Left lobe of liver (tissue), 2 donors: ENCODE data around the gene CTNNA3. TPM values are rescaled to one million over a fixed set of nuclear protein-coding genes. Genes with fewer than 3 reads are reported as not detected.
"Not testable (repeated sequence)": the region's sequence is repeated elsewhere in the genome, so short reads cannot be mapped to it uniquely, and the experiment has no call there.

Source experiments
- ATAC-seq: fragments of 200-7000 bp; cut with Tn5 transposase; one replicate; pipeline ENCODE4 v1.9.1; 2020; ENCODE audit warnings: mild to moderate bottlenecking, moderate library complexity
- DNase-seq: peaks from one replicate; pipeline ENCODE4 v3.0.0-alpha.2; 2020; ENCODE audit warnings: low spot score
- total RNA-seq: library from RNA; stranded (reverse); gene quantifications from one replicate; pipeline ENCODE4 v1.2.1, GENCODE V29; 2021
- donor health status: DM: no; HTN: no; CAD: no; lungs with moderate emphysema.
- donor health status: DM: no; HTN: yes; CAD: no.

The CTNNA3 gene
- total RNA-seq, 1 donor from 2014 or later: 1.5 TPM

DNA sequence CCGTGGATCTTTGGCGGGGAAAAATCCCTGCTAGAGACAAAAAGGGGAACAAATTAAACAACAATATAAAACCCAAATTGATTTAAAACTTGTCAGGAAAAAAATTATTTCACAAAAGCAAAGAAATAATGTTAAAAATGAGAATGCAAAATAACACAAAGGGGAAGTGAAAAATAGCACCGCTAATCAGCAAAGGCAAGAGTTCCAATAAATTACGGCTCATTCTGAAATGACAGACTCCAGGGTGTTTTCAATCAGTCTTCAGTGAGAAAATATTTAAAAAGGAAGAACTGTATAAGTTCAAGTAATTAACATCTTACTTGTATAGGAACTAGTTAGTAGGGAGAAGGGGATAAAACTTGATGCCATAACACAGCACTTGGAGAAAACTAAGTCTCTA lies 433.3 kb downstream of the CTNNA3 start:
- DNase-seq (no peak), ATAC-seq (no peak)

GRCh38 chr10:67261300-67261797 lies 434.6 kb downstream of the CTNNA3 start:
- no peak for DNase-seq
- no peak for ATAC-seq

DNA sequence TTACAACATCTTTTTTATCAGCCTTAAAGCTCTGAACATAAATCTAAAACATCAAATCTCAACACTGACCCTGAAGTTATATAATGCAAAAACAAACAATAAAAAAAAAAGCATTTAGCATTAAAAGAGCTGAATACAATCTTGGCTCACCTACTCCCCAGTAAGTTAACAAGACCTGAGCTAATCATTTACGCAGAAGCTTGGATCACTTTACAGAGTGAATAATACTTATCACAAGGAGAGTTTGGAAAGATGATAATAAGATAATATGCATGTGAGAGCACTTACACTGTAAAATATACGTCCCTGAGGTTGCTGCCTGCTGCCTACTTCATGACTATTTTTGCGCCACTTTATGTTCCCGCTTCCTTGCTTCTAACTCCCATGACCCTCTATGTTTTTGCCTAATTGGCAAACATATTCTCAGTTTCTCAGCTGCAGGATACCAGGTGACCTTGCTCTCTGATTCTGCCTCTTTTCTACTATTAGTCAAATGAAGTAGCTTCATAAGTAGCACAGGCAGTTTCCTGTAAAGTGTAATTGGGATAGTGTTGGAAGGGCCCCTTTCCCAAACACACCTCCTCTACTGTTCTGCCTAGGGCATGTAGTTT lies 436.6 kb downstream of the CTNNA3 start:
- peak; percentile 89 for ATAC-seq
- peak; percentile 44 for DNase-seq

DNA sequence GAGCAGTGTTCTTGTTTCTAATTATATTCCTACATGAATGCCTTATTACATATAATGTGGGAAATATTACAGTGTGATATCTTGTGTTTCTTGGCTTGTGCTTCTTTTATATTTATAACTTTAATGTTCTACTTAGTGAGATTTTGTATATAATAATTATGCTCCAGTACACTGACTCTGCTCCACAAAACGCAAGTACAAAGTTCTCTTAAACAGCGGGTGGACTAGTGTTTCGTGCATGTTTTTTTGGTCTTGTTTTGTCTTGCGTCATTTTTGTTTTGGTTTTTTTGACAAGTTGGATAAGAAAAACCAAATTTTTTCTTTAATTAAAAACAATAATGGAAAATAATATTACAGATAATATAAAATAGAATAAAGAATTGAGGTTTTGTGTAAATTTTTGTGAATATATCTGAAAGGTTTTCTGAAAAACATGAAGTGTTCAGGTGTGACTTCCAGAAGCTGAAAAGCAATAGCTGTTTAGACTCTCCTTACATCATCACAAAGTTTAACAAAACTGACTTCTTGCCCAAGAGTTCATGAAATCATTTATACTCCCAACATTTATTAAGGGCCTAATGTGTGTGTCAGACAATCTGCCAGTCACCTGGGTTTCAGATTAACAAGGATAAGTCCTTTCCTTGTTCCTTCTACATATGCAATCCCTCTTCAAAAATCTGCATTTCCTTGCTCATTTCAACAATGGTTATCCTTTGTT lies 438.4 kb downstream of the CTNNA3 start:
- ATAC-seq (peak; percentile 70), DNase-seq (no peak)

DNA sequence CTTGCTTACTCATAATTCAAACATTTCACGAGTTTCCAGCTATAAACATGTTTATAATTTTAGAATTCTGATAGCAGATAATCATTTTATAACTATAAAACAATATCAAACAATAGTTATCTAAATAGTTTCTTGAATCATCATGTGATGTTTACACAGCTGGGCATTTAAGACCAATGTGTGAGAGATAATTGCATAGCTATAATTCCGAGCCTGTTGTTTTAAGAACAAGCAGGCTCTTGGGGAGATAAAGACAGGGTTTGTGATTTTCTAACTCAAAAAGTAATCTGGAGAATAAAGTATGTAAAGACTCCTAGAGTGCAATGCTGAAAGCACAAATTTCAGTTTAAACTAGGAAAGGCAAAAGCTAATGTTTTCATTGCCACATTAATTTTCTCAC lies 439.0 kb downstream of the CTNNA3 start:
- DNase-seq: no peak
- peak; percentile 20 for ATAC-seq

GRCh38 chr10:67250686-67251085 lies 445.3 kb downstream of the CTNNA3 start:
- no peak for DNase-seq
- no peak for ATAC-seq

GRCh38 chr10:67246066-67246555 lies 449.9 kb downstream of the CTNNA3 start:
- ATAC-seq: no peak
- DNase-seq: no peak

GRCh38 chr10:67242528-67242927 lies 453.5 kb downstream of the CTNNA3 start:
- no peak for DNase-seq
- peak; percentile 19 for ATAC-seq

DNA sequence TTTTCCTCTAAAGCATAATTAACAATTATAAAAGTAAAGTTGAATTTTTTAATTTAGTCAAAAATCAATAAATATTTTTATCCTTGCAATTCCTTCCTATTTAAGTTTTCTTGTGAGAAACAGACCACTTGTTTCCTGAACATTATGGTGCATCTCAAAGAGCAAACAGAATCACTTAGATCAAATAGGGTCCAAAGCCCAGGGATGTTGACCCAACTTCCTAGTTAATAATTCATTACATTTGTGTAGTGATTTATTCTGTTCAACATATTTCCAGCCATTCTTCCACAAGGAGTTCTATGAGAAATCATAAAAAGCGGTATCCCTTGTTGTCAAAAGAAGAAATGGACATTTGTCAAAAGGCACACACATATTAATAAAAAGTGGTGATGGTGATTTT lies 454.5 kb downstream of the CTNNA3 start:
- ATAC-seq (peak; percentile 83), DNase-seq (no peak)

GRCh38 chr10:67239864-67240497 lies 456.0 kb downstream of the CTNNA3 start:
- peak; percentile 85 for ATAC-seq
- DNase-seq: no peak

DNA sequence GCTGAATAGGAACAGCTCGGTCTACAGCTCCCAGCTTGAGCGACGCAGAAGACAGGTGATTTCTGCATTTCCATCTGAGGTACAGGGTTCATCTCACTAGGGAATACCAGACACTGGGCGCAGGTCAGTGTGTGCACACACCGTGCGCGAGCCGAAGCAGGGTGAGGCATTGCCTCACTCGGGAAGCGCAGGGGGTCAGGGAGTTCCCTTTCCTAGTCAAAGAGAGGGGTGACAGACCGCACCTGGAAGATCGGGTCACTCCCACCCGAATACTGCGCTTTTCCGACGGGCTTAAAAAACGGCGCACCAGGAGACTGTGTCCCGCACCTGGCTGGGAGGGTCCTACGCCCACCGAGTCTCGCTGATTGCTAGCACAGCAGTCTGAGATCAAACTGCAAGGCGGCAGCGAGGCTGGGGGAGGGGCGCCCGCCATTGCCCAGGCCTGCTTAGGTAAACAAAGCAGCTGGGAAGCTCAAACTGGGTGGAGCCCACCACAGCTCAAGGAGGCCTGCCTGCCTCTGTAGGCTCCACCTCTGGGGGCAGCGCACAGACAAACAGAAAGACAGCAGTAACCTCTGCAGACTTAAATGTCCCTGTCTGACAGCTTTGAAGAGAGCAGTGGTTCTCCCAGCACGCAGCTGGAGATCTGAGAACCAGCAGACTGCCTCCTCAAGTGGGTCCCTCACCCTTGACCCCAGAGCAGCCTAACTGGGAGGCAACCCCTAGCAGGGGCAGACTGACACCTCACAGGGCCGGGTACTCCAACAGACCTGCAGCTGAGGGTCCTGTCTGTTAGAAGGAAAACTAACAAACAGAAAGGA lies 465.1 kb downstream of the CTNNA3 start:
- peak; percentile 86 for DNase-seq

GRCh38 chr10:67225226-67225625 lies 470.8 kb downstream of the CTNNA3 start:
- DNase-seq: no peak
- ATAC-seq: no peak

More for the DNA sequence above, 465.1 kb downstream of the CTNNA3 start:
- peak; percentile 79 for ATAC-seq

DNA sequence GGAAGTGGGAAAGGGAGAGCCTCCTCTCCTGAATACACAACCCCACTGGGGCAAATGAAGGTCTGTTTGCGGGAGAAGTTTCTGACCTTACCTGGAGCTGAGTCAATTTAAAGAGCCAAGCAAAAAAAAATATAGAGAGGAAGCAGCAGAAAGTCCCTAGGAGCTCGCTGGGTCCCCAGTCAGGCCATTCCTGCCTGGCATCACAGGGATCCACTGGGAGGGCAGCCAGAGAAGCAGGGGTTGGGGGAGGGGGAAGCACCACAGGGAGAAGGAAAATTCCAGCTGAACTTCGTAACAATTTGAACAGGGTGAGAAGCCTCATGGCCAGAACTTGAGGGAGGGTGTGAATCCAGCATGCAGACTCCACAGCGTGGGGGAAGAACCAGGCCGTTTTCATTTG lies 471.4 kb downstream of the CTNNA3 start:
- DNase-seq (peak; percentile 52), ATAC-seq (peak; percentile 85)

- no peak for DNase-seq
- ATAC-seq: peak; percentile 72
Measured at GRCh38 chr10:67222934-67223333, 473.1 kb downstream of the CTNNA3 start.

DNA sequence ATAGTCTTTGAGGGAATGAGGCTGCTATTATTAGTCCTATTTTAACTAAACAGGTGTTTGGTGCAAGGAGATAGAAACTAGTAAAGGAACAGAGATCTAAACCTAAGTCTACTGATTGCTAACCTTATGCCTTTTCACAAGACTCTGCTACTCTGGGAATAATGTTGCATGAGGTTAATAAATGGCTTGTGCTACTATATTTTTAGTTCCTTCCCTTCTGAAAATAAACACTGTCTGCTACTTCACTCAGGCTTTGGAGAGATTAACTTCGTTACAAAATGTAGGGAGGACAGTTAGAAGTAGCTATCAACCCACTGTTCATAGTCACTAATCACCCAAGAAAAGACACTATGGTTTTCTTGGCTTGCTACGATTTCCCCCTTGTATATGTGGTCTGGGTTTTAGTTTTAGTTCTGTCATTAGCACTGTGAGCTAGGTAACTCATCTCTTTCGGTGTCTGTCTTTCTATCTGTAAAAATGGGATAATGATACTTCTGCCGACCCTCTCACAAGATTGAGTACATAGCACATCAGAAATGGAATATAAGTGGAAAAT lies 474.0 kb downstream of the CTNNA3 start:
- DNase-seq (no peak), ATAC-seq (no peak)

DNA sequence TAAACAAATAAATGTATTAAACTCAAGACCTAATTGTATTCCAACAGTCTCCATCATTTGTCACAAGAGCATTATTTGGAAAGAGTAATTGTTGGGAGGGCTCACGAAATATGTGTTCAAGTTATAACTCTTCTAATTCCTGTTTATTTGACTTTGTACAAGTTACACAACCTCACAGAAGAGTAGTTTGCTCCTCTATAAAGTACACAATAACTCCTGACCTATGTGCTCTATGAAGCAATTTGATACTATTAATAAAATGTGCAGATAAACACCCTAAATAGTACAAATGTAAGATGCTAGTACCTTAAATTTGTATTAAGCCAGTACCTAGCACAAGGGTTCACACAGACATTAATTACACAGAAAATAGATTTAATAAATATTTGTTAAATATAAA lies 484.3 kb downstream of the CTNNA3 start:
- DNase-seq: no peak

GRCh38 chr10:67207923-67208322 lies 488.1 kb downstream of the CTNNA3 start:
- not testable (repeated sequence) for DNase-seq, ATAC-seq

More for the DNA sequence above, 484.3 kb downstream of the CTNNA3 start:
- peak; percentile 96 for ATAC-seq

DNA sequence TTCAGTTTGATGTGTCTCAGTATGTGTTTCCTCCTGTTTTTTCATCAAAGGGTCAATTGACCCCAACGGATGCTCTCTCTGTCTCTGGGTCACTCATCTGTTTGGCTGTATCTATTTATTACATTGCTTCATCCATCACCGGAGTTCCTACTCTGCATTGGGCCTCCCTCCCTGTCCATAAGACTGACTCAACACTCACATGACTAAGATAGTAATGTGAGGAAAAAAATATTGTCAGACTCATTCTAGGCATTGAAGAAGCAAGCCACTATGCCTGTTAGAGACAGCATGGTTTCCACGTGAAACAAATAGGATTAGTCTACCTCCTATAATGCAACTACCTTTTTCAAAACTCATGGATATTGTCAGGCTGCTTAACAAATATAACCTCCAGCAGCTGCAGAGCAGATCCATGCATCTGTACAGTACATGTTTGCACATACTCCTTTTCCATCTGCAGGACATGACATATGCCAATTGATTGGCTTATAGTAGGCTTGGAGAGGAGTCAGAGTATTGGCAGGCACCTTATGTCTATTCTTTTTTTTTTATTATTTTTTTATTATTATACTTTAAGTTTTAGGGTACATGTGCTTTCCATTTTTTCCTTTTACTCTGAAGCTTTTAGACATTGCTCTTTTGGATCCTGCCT lies 495.0 kb downstream of the CTNNA3 start:
- ATAC-seq (no peak), DNase-seq (no peak)

DNA sequence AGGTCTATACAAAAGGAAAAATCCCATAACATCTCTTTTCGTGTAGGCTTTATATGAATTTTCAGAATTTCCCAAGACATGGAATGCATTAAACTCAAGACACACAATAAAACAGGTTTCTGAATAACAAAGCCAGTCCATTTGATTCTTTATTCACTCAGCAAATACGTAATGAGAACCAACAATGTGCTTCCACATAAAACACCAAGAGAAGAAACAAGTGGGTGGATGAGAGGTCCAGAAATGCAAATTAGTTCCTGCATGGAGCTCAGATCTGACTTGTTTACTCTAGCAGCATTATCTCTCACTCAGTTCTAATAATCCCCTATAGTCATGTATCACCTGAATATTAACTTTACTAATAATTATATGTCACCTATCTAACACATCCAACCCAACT lies 520.6 kb downstream of the CTNNA3 start:
- DNase-seq (no peak), ATAC-seq (no peak)

- DNase-seq (no peak), ATAC-seq (peak; percentile 88)
Measured at GRCh38 chr10:67173787-67174186, 522.2 kb downstream of the CTNNA3 start.
